NB4 (cell line): Measurements from ENCODE around the gene SMYD3.

Experiments used
- DNase-seq: peaks from one replicate; pipeline ENCODE4 v3.0.0; 2010; ENCODE audit warnings: low read depth
- H3K4me3 ChIP-seq: one replicate; pipeline ENCODE4 v1.5.1; 2011; ENCODE audit warnings: mild to moderate bottlenecking, low read depth, low read length, moderate library complexity
- CTCF ChIP-seq: IDR thresholded peaks from one replicate; pipeline ENCODE4 v1.5.1; 2012; ENCODE audit warnings: low read depth, low read length
- MAX ChIP-seq: IDR thresholded peaks from 2 replicates; pipeline ENCODE4 v1.6.1; 2011; ENCODE audit warnings: low read depth, low read length
- MYC ChIP-seq: IDR thresholded peaks from 2 replicates; pipeline ENCODE4 v1.6.1; 2011; ENCODE audit warnings: low read depth, low read length
- POLR2A ChIP-seq: IDR thresholded peaks from 2 replicates; pipeline ENCODE4 v1.6.1; 2011; ENCODE audit warnings: mild to moderate bottlenecking; ENCODE audit not compliant: insufficient read length; ENCODE audit errors: extremely low read depth

Gene SMYD3

GRCh38 chr1:246526380-246526779 lies 19.3 kb upstream of the SMYD3 start:
- no peak overlapping the region for H3K4me3 ChIP-seq
- no peak for DNase-seq
- TF ChIP-seq MYC (no peak), POLR2A (no peak), MAX (no peak), CTCF (no peak)

- no peak for DNase-seq
- TF ChIP-seq CTCF (no peak), POLR2A (no peak), MYC (no peak), MAX (no peak)
- H3K4me3 ChIP-seq = no peak overlapping the region
Measured at GRCh38 chr1:246519514-246519913, 12.4 kb upstream of the SMYD3 start.

- no peak for DNase-seq
- no peak overlapping the region for H3K4me3 ChIP-seq
- TF ChIP-seq MAX = no peak
- TF ChIP-seq POLR2A = no peak
- no peak for TF ChIP-seq CTCF
- TF ChIP-seq MYC = no peak
Measured at GRCh38 chr1:246518456-246519205, 11.6 kb upstream of the SMYD3 start.

- no peak for TF ChIP-seq MAX
- TF ChIP-seq MYC = no peak
- no peak for TF ChIP-seq CTCF
- H3K4me3 ChIP-seq = no peak overlapping the region
- DNase-seq = no peak
Measured at GRCh38 chr1:246517391-246517790, 10.3 kb upstream of the SMYD3 start.

- TF ChIP-seq POLR2A = no peak
- TF ChIP-seq CTCF = no peak
- no peak for TF ChIP-seq MYC
- TF ChIP-seq MAX = no peak
- DNase-seq = no peak
Measured at GRCh38 chr1:246516126-246516525, 9.0 kb upstream of the SMYD3 start.

More at GRCh38 chr1:246516126-246516525, 9.0 kb upstream of the SMYD3 start:
- H3K4me3 ChIP-seq = no peak overlapping the region
